Anterior cingulate cortex (tissue), 58 donors: ENCODE data around the gene MED19.
"Not testable (repeated sequence)": the region's sequence is repeated elsewhere in the genome, so short reads cannot be mapped to it uniquely, and the experiment has no call there.

Experiments used
- DNase-seq, 58 donors: peaks; one replicate each; lab custom pipeline; 2025; lab: John Stamatoyannopoulos, UW

The MED19 gene

GRCh38 chr11:57705432-57705831, 6.6 kb downstream of the MED19 start:
- not testable (repeated sequence) for DNase-seq

- no peak for DNase-seq
Measured at GRCh38 chr11:57704932-57705331, 7.1 kb downstream of the MED19 start.

GRCh38 chr11:57703341-57703740, 8.7 kb downstream of the MED19 start:
- no peak for DNase-seq

- no peak for DNase-seq
Measured at GRCh38 chr11:57700425-57700824, 11.6 kb downstream of the MED19 start.

- no peak for DNase-seq
Measured at GRCh38 chr11:57699813-57700212, 12.2 kb downstream of the MED19 start.

GRCh38 chr11:57698843-57699365, 13.1 kb downstream of the MED19 start:
- DNase-seq = no peak

GRCh38 chr11:57690474-57690873, 21.5 kb downstream of the MED19 start:
- not testable (repeated sequence) for DNase-seq

- DNase-seq = no peak
Measured at GRCh38 chr11:57681168-57681567, 30.8 kb downstream of the MED19 start.

GRCh38 chr11:57680552-57680874, 31.5 kb downstream of the MED19 start:
- no peak for DNase-seq

- DNase-seq = no peak
Measured at GRCh38 chr11:57679396-57679795, 32.6 kb downstream of the MED19 start.

GRCh38 chr11:57675176-57675941, 36.7 kb downstream of the MED19 start:
- no peak for DNase-seq

GRCh38 chr11:57674251-57674650, 37.8 kb downstream of the MED19 start:
- no peak for DNase-seq

GRCh38 chr11:57668434-57668782, 43.6 kb downstream of the MED19 start:
- DNase-seq = peak in 9 of 58 donors; percentile 11 to 66 (median 37)

GRCh38 chr11:57667736-57668433, 44.1 kb downstream of the MED19 start, which contains the start of gene ZDHHC5:
Gene ZDHHC5 (plus strand): TSS chr11:57668114. CDS start chr11:57673091, 4,977 bp downstream.
- DNase-seq = peak in 57 of 58 donors; percentile 93 to 100 (median 99)

- peak; percentile 88 to 100 (median 96) for DNase-seq
Measured at GRCh38 chr11:57667117-57667735, 44.8 kb downstream of the MED19 start.

- DNase-seq = no peak
Measured at GRCh38 chr11:57663975-57664374, 48.0 kb downstream of the MED19 start.

- DNase-seq = no peak
Measured at GRCh38 chr11:57662893-57663292, 49.1 kb downstream of the MED19 start.

- no peak for DNase-seq
Measured at GRCh38 chr11:57659669-57660068, 52.3 kb downstream of the MED19 start.

- peak in 1 of 58 donors; percentile 4 for DNase-seq
Measured at GRCh38 chr11:57658023-57658361, 54.0 kb downstream of the MED19 start.

GRCh38 chr11:57657194-57658022, 54.6 kb downstream of the MED19 start, which contains the start of gene CLP1:
Gene CLP1 (plus strand): TSS chr11:57657762. CDS start chr11:57659477, 1,715 bp downstream.
- DNase-seq = peak; percentile 85 to 100 (median 99)

GRCh38 chr11:57656885-57657193, 55.2 kb downstream of the MED19 start:
- no peak for DNase-seq
